GM12878 (cell line): Measurements from ENCODE around the gene UBE2Z. TPM values are rescaled to one million over a fixed set of nuclear protein-coding genes. Genes with fewer than 3 reads are reported as not detected.

Experiments used
- ATAC-seq: fragments of 200-7000 bp; cut with Tn5 transposase; 3 replicates; pipeline ENCODE4 v1.9.1; 2020; ENCODE audit warnings: mild to moderate bottlenecking, moderate library complexity
- BruUV-seq: library from RNA; stranded (reverse); fragments of 400-500 nt; replicated peaks from 2 replicates; lab custom pipeline; 2021; lab: Mats Ljungman, UMichigan
- CTCF ChIA-PET: fragments of 300-600 bp; sonication (Branson Sonifier 250); formaldehyde crosslinking; extraction: SDS; loops from one replicate; lab custom pipeline; 2021; ENCODE audit warnings: inconsistent platforms; lab: Yijun Ruan, JAX
- POLR2A ChIA-PET: fragments of 350-600 bp; formaldehyde crosslinking; extraction: SDS; loops from one replicate; lab custom pipeline; 2021; ENCODE audit warnings: inconsistent platforms; lab: Charles Lee
- RAD21 ChIA-PET: fragments of 300-600 bp; sonication (Branson Sonifier 250); formaldehyde crosslinking; loops from one replicate; lab custom pipeline; 2023; ENCODE audit warnings: antibody characterized with exemption; ENCODE audit not compliant: unreplicated experiment; lab: Charles Lee
- SMC1A ChIA-PET: fragments of 300-600 bp; sonication (Branson Sonifier 250); formaldehyde crosslinking; loops from one replicate; lab custom pipeline; 2023; ENCODE audit not compliant: unreplicated experiment, uncharacterized antibody; lab: Charles Lee
- DNase-seq: peaks from one replicate; pipeline ENCODE4 v3.0.0-alpha.2; 2011; ENCODE audit warnings: low read depth, low spot score
- FAIRE-seq: peaks from 3 replicates; lab custom pipeline; 2011; peaks lifted over from hg19 to GRCh38; lab: Jason Lieb, UNC
- H2AFZ ChIP-seq: 2 replicates; pipeline ENCODE4 v1.6.0; 2011; ENCODE audit warnings: low read depth, low read length, control low read depth; ENCODE audit not compliant: control insufficient read depth
- H3K27ac ChIP-seq: 2 replicates; pipeline ENCODE4 v1.5.1; 2011; ENCODE audit warnings: control low read depth; ENCODE audit not compliant: control insufficient read depth, insufficient read depth
- H3K27me3 ChIP-seq, 2 experiments: replicated peaks in 1 of 2; 2 replicates each; pipeline versions ENCODE4 v1.6.0 to v1.6.1; 2011; ENCODE audit warnings: low read length in 1 of 2; ENCODE audit not compliant: control insufficient read depth in 2 of 2, insufficient read depth in 2 of 2
- H3K36me3 ChIP-seq, 2 experiments: 2 replicates each; pipeline ENCODE4 v1.5.1; 2011; ENCODE audit warnings: low read length in 1 of 2; ENCODE audit not compliant: control insufficient read depth in 2 of 2, insufficient read depth in 2 of 2
- H3K4me1 ChIP-seq: 2 replicates; pipeline ENCODE4 v1.6.1; 2011; ENCODE audit warnings: mild to moderate bottlenecking, low read length, moderate library complexity, mixed read lengths; ENCODE audit not compliant: control insufficient read depth, insufficient read depth
- H3K4me2 ChIP-seq: 2 replicates; pipeline ENCODE4 v1.6.0; 2011; ENCODE audit warnings: control low read depth; ENCODE audit not compliant: control insufficient read depth, insufficient read depth
- H3K4me3 ChIP-seq: fragments of 200-600 bp; sonication (generic); 2 replicates; pipeline ENCODE4 v1.5.1; 2016
- H3K79me2 ChIP-seq: 2 replicates; pipeline ENCODE4 v1.6.0; 2011; ENCODE audit warnings: low read length; ENCODE audit not compliant: control insufficient read depth, insufficient read depth
- H3K9ac ChIP-seq: 2 replicates; pipeline ENCODE4 v1.8.0; 2011; ENCODE audit warnings: low read length, control low read depth, mixed read lengths; ENCODE audit not compliant: control insufficient read depth, insufficient read depth
- H3K9me3 ChIP-seq: replicated peaks from 3 replicates; pipeline ENCODE4 v1.5.1; 2011; ENCODE audit warnings: mild to moderate bottlenecking, low read length; ENCODE audit not compliant: control insufficient read depth, insufficient read depth
- H4K20me1 ChIP-seq: 2 replicates; pipeline ENCODE4 v1.6.0; 2011; ENCODE audit not compliant: control insufficient read depth, insufficient read depth
- HDAC2 ChIP-seq: fragments of 200-600 bp; sonication (generic); IDR thresholded peaks from 2 replicates; pipeline ENCODE4 v1.6.1; 2017
- IKZF1 ChIP-seq: fragments of 450-650 bp; conservative IDR thresholded peaks from 2 replicates; pipeline ENCODE4 v1.6.1; 2017; ENCODE audit warnings: antibody characterized with exemption, mild to moderate bottlenecking
- POU2F2 ChIP-seq: IDR thresholded peaks from 3 replicates; pipeline ENCODE4 v1.6.1; 2011; ENCODE audit warnings: low read depth, mild to moderate bottlenecking, low read length, borderline replicate concordance
- SIN3A ChIP-seq: IDR thresholded peaks from 2 replicates; pipeline ENCODE4 v1.6.1; 2012; ENCODE audit warnings: low read depth, low read length, improper control_type of control experiment
- SRF ChIP-seq, 2 experiments: IDR thresholded peaks; 2 replicates each; pipeline ENCODE4 v1.6.1; 2011; ENCODE audit warnings: low read depth in 2 of 2, low read length in 2 of 2, mild to moderate bottlenecking in 1 of 2, moderate library complexity in 1 of 2
- SUZ12 ChIP-seq: fragments of 200-600 bp; sonication (generic); IDR thresholded peaks from one replicate; pipeline ENCODE4 v1.6.1; 2018; ENCODE audit warnings: antibody characterized with exemption, mild to moderate bottlenecking; ENCODE audit not compliant: unreplicated experiment
- WRNIP1 ChIP-seq: IDR thresholded peaks from 2 replicates; pipeline ENCODE4 v1.6.1; 2011; ENCODE audit warnings: low read depth, low read length, improper control_type of control experiment, borderline replicate concordance
- WGBS: methylation state at CpG from one replicate; pipeline ENCODE4 v1.1.6; 2016; ENCODE audit warnings: low lambda C conversion rate; ENCODE audit not compliant: insufficient replicate concordance, insufficient coverage; ENCODE audit errors: missing lambda C conversion rate; 5-methylcytosine and 5-hydroxymethylcytosine counted together
- in situ Hi-C: fragments of 300-500 bp; cut with MboI; formaldehyde crosslinking; loops from 9 replicates; pipeline ENCODE4 v1.14.3; 2018; ENCODE audit warnings: mixed read lengths
- intact Hi-C: fragments of 100-400 bp; cut with micrococcal nuclease; formaldehyde crosslinking; loops from one replicate; pipeline ENCODE4 v1.14.2; 2022; ENCODE audit not compliant: unreplicated experiment
- polyA plus RNA-seq, 11 experiments: library from polyadenylated mRNA; depleted of rRNA in 4 of 11; unstranded in 6 of 11; stranded (reverse) in 5 of 11; fragments of >200 nt; fragmentation: Nextera tagmentation in 4 of 11; fragmentation: Illumina TruSeq in 1 of 11; extraction: Ambion mirVana in 4 of 11; extraction: Trizol in 1 of 11; gene quantifications; 1 replicate in 1 of 11; 2 replicates in 10 of 11; pipeline versions ENCODE4 v1.2.1 to v1.2.3, GENCODE V29; 2011 to 2016; ENCODE audit warnings: inconsistent platforms in 2 of 11, missing spikeins in 2 of 11, low read depth in 1 of 11
- total RNA-seq, 4 experiments: library from RNA; depleted of rRNA in 3 of 4; stranded (reverse); fragments of >200 nt in 3 of 4; fragmentation: Illumina TruSeq in 1 of 4; extraction: Trizol in 1 of 4; gene quantifications; 2 replicates each; pipeline versions ENCODE4 v1.2.1 to v1.2.3, GENCODE V29; 2013 to 2021

Gene UBE2Z
- total and polyA plus RNA-seq, 10 of the 15 experiments (the other 5 are each of a cell fraction or from before 2014, with no cell fraction given) = 23.1 to 191 (median 57.4) TPM

GRCh38 chr17:48970224-48970623 is 62.0 kb downstream of the UBE2Z start:
- no peaks in the 10 kb centered on the region for H3K9me3 ChIP-seq
- H3K27me3 ChIP-seq = peaks cover 0 to 2% of the 10 kb centered on the region in 2 experiments; a peak in 1 of 4 replicates
- ChIA-PET CTCF (interaction anchor here (1.0 kb wide), 2 partner anchors 209 to 292 kb away, joined by 3 to 4 read pairs; no protein-coding TSS in a partner anchor), RAD21 (no interaction called here), SMC1A (interaction anchor here (0.6 to 1.5 kb wide), 2 partner anchors 63 to 91 kb away, joined by 3 to 4 read pairs; no protein-coding TSS in a partner anchor), POLR2A (no interaction called here)
- intact Hi-C loops (no loop called here), in situ Hi-C loops (no loop called here)
- no peak overlapping the region for H3K27ac ChIP-seq
- DNase-seq = no peak
- H2AFZ ChIP-seq = no peak overlapping the region
- no peaks in the 10 kb centered on the region for H3K4me1 ChIP-seq
- no TSS peak for BruUV-seq
- WGBS = 27% methylated on average over 4 of the region's 4 CpGs
- H3K79me2 ChIP-seq = no peaks in the 10 kb centered on the region
- H3K4me3 ChIP-seq = no peak overlapping the region
- no peak overlapping the region for H3K4me2 ChIP-seq
- no peak for ATAC-seq
- no peak for FAIRE-seq
- no peak overlapping the region for H3K9ac ChIP-seq
- no peak for TF ChIP-seq SRF (IDR thresholded peaks at IDR 0.05; ENCODE audit: low read depth in 2 of 2, low read length in 2 of 2)
- TF ChIP-seq POU2F2 = no peak
- TF ChIP-seq SUZ12 = no peak
- TF ChIP-seq IKZF1 = no peak
- TF ChIP-seq HDAC2 = no peak
- TF ChIP-seq SIN3A = no peak
- no peak for TF ChIP-seq WRNIP1
- no peaks in the 10 kb centered on the region for H3K36me3 ChIP-seq
- no peaks in the 10 kb centered on the region for H4K20me1 ChIP-seq
